Mesenteric fat pad (tissue), 1 donor: Measurements from ENCODE around the gene CHKA. TPM values are rescaled to one million over a fixed set of nuclear protein-coding genes. Genes with fewer than 3 reads are reported as not detected.

ENCODE experiments used
- DNase-seq: peaks from one replicate; pipeline ENCODE4 v3.0.0-alpha.2; 2020; ENCODE audit warnings: low spot score
- total RNA-seq: library from RNA; stranded (reverse); fragmentation: NEBNext Ultra II Directional; extraction: Animal tissue kit (Norgen Biotek cat#: 25700); gene quantifications from one replicate; pipeline ENCODE4 v1.2.1, GENCODE V29; 2021
- donor health status: DM: yes; HTN: yes; CAD: no.

Gene CHKA
- total RNA-seq, 1 donor from 2014 or later: 33.4 TPM

DNA sequence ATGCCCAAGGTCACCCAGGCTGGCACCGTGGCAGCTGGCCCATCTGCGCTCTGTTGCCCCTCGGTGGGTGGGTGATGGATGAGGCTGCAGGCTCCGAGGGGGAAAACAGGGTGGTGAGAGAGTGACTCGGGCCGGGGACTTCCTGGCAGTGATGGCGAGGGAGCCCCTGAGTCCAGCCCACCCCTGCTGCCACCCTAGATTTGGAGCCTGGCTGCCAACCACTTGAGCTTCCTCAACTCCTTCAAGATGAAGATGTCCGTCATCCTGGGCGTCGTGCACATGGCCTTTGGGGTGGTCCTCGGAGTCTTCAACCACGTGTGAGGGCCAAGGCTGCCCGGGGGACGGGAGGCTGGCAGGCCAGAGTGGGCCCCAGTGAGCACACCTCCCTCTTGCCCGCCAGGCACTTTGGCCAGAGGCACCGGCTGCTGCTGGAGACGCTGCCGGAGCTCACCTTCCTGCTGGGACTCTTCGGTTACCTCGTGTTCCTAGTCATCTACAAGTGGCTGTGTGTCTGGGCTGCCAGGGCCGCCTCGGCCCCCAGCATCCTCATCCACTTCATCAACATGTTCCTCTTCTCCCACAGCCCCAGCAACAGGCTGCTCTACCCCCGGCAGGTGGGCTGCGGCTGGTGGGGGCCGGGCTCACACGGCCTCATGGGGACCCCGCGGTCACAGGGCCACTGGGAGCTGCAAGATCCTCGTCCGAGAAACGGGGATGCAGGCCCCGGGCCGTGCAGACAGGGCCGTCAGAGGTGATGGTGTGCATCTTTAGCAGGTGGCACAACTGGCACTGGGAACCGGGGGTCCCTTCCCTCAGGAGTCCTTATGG, 72.3 kb downstream of the CHKA start:
- DNase-seq: no peak

DNA sequence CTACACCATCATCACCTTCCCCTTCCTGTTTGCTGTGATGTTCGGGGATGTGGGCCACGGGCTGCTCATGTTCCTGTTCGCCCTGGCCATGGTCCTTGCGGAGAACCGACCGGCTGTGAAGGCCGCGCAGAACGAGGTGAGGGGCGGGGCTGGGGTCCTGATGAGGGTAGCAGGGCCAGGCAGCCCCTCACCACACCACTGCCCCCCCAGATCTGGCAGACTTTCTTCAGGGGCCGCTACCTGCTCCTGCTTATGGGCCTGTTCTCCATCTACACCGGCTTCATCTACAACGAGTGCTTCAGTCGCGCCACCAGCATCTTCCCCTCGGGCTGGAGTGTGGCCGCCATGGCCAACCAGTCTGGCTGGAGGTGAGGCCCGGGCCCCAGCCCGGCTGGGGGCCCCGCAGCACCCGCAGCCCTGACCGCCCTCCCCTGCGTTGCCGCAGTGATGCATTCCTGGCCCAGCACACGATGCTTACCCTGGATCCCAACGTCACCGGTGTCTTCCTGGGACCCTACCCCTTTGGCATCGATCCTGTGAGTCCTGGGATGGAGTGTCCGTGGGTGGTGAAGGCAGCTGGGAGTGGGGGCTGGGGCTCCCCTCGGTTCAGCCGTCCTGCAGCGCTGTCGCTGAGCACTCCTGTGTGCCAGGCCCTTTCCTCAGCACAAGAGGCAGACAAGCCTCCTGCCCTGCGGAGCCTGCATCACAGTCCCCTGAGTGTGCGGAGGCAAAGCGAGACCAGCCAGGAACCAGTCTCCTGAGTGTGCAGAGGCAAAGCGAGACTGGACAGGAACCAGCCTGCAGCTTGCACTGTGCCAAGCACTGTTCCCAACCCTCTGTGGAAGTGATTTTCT, 73.5 kb downstream of the CHKA start:
- no peak for DNase-seq

GRCh38 chr11:68044898-68045351, 76.3 kb downstream of the CHKA start:
- no peak for DNase-seq

GRCh38 chr11:68044145-68044813, 76.9 kb downstream of the CHKA start:
- no peak for DNase-seq

- DNase-seq: no peak
These were observed 77.6 kb downstream of the CHKA start for GRCh38 chr11:68043349-68044144.

DNA sequence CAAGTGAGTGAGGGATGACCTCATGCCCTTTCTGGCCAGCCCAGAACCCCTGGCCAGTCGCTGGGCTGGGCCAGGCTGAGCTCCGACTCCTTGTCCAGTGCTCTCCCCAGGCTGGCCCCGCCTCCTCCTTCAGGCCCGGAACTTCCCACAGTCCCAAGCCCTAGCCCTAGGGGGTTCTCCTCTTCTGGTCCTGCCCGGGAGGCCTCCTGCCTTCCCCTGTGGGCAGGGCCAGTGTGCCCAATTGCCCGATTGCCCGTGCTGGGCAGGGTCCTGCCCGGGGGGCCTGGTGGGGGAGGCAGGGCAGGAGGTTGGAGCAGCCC, 78.2 kb downstream of the CHKA start:
- no peak for DNase-seq

DNA sequence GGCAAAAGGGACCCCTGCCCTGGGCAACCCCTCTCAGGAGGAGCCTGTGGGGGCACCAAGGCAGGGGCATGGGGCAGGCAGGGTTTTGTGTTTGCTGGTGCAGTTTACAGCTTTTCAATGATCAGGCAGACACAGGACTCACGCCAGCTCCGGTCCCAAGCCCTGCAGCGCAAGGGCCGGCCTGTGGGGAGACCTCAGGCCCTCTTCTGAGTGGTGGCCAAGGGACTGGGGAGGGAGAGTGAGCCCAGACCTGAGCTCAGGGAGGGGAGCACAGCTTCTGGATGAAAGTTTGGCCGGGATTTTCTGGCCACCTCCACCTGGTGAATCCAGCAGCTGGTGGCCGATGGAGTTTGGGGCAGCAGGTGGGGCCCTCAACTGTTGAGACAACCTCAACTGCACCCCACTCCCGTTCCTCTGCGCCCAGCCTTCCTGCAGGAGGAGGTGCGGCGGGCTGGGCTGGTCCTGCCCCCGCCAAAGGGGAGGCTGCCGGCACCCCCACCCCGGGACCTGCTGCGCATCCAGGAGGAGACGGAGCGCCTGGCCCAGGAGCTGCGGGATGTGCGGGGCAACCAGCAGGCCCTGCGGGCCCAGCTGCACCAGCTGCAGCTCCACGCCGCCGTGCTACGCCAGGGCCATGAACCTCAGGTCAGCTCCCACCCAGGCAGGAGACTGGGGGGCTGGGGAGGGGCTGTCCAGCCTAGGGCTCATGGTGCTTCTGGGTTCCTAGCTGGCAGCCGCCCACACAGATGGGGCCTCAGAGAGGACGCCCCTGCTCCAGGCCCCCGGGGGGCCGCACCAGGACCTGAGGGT, 78.8 kb downstream of the CHKA start:
- DNase-seq: no peak

GRCh38 chr11:68041617-68042218, 79.5 kb downstream of the CHKA start:
- DNase-seq: no peak

DNA sequence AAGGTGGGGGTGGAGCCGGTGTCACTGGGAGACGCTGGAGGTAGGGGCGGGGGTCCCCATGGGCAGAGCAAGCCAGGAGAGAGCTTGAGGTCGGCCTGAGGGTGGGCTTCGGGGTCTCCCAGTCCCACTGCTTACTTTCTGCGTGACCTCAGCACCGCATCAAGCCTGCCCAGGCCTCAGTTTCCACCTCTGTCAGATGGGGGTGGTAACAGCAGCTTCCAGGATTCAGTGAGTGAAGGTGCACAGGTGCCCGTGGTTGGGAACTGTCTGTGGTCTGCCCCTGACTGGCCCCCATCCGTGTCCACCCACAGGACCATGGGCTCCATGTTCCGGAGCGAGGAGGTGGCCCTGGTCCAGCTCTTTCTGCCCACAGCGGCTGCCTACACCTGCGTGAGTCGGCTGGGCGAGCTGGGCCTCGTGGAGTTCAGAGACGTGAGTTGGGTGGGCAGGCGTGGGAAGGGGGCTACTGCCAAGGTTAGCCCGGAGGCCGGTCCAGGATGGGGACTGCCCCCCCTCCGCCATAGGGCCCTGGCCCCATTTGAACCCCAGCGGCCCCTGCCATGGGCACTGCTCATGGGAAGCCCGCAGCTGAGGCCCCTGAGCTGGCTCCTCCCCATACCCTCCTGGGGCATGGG, 80.1 kb downstream of the CHKA start:
- no peak for DNase-seq

DNA sequence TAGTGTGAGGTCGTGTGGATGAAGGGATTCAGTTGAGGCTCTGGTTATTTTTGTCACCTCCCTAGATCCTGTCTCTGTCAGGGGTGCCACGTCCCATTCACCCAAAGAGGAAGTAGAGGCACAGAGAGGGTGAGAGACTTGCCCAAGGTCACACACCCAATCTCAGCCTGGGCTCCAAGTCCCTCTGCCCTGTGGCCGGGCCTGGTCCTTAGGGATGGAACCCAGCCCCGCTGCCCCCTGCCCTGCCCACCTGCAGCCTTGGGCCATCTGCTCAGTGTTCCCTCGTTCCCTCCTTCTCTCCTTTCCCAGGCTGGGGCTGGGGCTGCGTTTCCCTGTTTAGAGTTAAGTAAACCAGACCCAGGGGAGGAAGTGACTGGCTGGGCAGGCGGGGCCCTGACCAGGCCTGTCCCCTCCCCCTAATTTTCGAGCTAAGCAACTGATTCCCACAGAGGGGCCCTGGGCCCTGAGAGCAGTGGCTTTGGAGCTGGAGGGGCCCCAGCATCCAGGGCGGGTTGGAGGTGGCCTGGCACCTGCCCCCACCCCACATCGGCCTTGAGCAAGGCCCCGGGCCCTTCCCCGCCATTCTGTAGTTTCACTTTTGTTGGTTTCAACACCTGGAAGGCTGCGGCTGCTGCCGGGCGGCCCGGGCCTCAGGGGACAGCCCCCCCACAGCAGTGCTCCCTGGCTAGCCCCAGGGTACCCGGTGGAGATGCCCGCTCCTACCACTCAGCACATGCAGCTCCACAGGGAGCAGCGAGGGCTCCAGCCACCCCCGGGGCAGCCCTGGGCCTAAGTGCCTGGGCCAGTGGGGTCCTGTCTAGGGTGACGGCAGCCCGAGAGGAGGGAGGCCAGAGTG, 80.9 kb downstream of the CHKA start:
- no peak for DNase-seq

- DNase-seq: no peak
These were observed 81.6 kb downstream of the CHKA start for GRCh38 chr11:68039526-68040086.

GRCh38 chr11:68038718-68039525, 82.3 kb downstream of the CHKA start, which contains the start of gene TCIRG1:
Gene TCIRG1 (plus strand): TSS chr11:68039025. CDS start chr11:68041272, 2,247 bp downstream.
- DNase-seq: peak; percentile 96

- DNase-seq: no peak
These were observed 82.9 kb downstream of the CHKA start for GRCh38 chr11:68038226-68038717.

DNA sequence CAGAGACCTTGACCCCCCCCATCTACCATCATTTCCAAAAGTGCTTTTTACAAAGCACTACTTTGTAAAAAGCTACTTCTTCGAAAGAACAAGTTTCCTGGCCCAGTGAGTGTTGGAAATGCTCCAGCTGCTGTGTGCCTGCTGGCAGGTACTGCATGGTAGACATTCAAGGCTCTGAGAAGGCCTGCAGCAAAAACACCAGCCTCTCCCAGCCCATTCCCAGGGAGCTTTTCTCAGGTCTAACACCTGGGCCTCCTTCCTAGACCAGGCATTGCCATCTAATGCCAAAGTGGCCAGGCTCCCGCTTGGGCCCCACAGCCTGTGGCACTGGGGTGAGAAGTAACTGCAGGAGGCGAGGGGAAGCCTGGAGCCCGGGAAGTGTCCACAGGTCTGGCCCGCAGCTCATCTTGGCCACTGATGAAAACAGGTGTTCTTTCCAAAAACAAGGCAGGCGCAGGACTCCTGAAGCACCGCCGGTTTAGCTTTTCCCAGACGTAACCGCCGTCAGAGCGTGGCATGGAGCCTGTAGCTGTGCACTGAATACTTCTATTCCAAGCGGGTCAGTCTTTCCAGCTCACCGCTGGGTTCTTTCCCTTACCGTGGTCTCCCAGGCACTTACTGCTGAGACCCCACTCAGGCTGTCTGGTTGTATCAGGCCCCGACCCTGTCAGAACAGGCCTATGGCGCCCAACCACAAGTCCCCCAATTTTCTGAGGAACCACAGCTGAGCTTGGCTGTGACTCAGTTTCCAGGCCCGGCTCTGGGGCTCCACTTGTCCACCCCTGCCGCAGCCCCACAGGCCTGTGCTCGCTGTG, 83.6 kb downstream of the CHKA start:
- DNase-seq: no peak

DNA sequence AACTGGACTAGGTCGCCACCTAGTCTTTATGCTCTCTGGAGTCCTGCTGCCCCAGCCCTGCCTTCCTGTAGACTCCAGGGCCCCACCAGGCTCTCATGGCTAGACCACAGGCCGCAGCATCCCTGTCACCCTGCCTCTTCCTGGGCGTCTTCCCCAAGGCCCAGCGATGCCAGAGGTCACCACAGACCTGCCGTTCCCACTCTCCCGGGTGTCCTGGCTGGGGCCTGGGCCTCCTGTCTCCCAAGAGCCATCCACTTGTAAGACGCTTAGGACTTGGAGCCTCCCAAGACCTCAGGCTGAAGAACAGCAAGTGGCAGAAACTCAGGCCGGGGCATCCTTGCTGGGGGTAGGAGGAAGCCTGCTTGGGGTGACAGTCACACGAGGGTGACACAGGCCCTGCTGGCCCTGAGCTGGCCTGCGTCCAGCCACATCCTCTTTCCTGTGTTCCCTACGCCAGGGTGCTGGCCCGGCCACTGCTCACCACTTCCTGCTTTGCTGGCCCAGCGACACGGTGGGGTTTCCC, 84.4 kb downstream of the CHKA start:
- no peak for DNase-seq
